Fibroblast of skin of left quadriceps (primary cell): Measurements from ENCODE around the gene PHGDH.
"Not testable (repeated sequence)": the region's sequence is repeated elsewhere in the genome, so short reads cannot be mapped to it uniquely, and the experiment has no call there.

Experiments used
- DNase-seq, 2 experiments: peaks; one replicate each; pipeline ENCODE4 v3.0.0-alpha.2; 2013; ENCODE audit warnings: low read depth in 2 of 2

The PHGDH gene

GRCh38 chr1:119762953-119763352 lies 51.2 kb downstream of the PHGDH start:
- DNase-seq = no peak

GRCh38 chr1:119764220-119764619 lies 52.5 kb downstream of the PHGDH start:
- no peak for DNase-seq

- no peak for DNase-seq
Measured at GRCh38 chr1:119766374-119766794, 54.6 kb downstream of the PHGDH start.

GRCh38 chr1:119767486-119767885 lies 55.8 kb downstream of the PHGDH start:
- DNase-seq = no peak

- no peak for DNase-seq
Measured at GRCh38 chr1:119768778-119769177, 57.0 kb downstream of the PHGDH start, which contains the start of gene HMGCS2. HMGCS2 (minus strand) TSS chr1:119768905; CDS start chr1:119768844, 61 bp downstream.

- no peak for DNase-seq
Measured at GRCh38 chr1:119771016-119771415, 59.3 kb downstream of the PHGDH start.

GRCh38 chr1:119771770-119772169 lies 60.0 kb downstream of the PHGDH start:
- DNase-seq = no peak

GRCh38 chr1:119772298-119772697 lies 60.6 kb downstream of the PHGDH start:
- no peak for DNase-seq

GRCh38 chr1:119773711-119774241 lies 62.0 kb downstream of the PHGDH start:
- DNase-seq = peak; percentile 42 to 45

GRCh38 chr1:119774746-119775490 lies 63.2 kb downstream of the PHGDH start:
- no peak for DNase-seq

GRCh38 chr1:119778359-119778758 lies 66.6 kb downstream of the PHGDH start:
- no peak for DNase-seq

GRCh38 chr1:119778886-119779560 lies 67.3 kb downstream of the PHGDH start:
- DNase-seq = no peak

- DNase-seq = no peak
Measured at GRCh38 chr1:119779869-119780356, 68.2 kb downstream of the PHGDH start.

- DNase-seq = no peak
Measured at GRCh38 chr1:119781434-119782210, 69.9 kb downstream of the PHGDH start.

- DNase-seq = no peak
Measured at GRCh38 chr1:119782631-119783325, 71.0 kb downstream of the PHGDH start.

- DNase-seq = no peak
Measured at GRCh38 chr1:119783354-119784185, 71.8 kb downstream of the PHGDH start.

GRCh38 chr1:119784191-119784781 lies 72.6 kb downstream of the PHGDH start:
- DNase-seq = no peak

GRCh38 chr1:119786046-119786445 lies 74.3 kb downstream of the PHGDH start:
- DNase-seq = not testable (repeated sequence)

GRCh38 chr1:119786473-119787050 lies 74.8 kb downstream of the PHGDH start:
- DNase-seq = not testable (repeated sequence)

- no peak for DNase-seq
Measured at GRCh38 chr1:119787776-119788175, 76.0 kb downstream of the PHGDH start.
